AG09309 (cell line): ENCODE results near the gene MMP28.

Experiments
- DNase-seq: peaks from one replicate; pipeline ENCODE4 v3.0.0-alpha.2; 2010; ENCODE audit warnings: low read depth
- H3K4me3 ChIP-seq: 2 replicates; pipeline ENCODE4 v1.5.1; 2011; ENCODE audit warnings: mild to moderate bottlenecking, low read depth, low read length, moderate library complexity; ENCODE audit not compliant: control insufficient read depth
- TF ChIP-seq, protein P1 (sequence below): IDR thresholded peaks from 2 replicates; pipeline ENCODE4 v1.5.1; 2011; ENCODE audit warnings: mild to moderate bottlenecking, low read depth, low read length, inconsistent platforms; ENCODE audit not compliant: insufficient read depth, control insufficient read depth; ENCODE audit errors: missing control alignments

The MMP28 gene

DNA sequence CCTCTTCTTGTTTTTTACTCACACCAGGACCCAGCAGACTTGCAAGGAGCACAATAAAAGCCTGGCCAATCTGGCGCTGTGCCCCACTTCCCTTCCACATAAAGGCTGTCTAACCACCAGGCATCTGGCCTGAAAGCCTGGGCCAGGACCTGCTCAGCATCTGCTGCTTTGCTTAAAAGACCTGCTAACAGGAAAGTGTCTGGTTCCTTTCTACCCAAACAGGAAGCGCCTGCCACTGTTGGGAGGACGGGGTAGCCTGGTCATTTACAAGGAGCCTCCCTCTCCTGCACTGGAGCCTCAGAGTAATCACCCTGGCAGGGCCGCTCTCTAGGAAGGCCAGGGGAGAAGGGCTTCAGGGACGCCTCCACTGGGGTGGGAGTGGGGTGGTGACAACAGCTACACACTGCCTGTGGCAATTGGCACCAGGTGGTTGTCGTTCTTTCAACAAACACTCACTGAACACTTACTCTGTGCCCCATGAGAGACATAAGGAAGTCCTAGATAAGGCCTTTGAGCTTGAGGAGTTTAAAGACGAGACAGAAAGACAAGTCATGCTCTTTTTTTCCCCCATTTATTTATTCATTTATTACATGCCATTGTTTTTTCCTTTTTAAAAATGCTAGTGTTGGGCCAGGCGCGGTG, 6.3 kb upstream of the MMP28 start:
- TF ChIP-seq, protein P1, sequence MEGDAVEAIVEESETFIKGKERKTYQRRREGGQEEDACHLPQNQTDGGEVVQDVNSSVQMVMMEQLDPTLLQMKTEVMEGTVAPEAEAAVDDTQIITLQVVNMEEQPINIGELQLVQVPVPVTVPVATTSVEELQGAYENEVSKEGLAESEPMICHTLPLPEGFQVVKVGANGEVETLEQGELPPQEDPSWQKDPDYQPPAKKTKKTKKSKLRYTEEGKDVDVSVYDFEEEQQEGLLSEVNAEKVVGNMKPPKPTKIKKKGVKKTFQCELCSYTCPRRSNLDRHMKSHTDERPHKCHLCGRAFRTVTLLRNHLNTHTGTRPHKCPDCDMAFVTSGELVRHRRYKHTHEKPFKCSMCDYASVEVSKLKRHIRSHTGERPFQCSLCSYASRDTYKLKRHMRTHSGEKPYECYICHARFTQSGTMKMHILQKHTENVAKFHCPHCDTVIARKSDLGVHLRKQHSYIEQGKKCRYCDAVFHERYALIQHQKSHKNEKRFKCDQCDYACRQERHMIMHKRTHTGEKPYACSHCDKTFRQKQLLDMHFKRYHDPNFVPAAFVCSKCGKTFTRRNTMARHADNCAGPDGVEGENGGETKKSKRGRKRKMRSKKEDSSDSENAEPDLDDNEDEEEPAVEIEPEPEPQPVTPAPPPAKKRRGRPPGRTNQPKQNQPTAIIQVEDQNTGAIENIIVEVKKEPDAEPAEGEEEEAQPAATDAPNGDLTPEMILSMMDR: no peak
- DNase-seq: peak; percentile 68
- H3K4me3 ChIP-seq: no peak overlapping the region

DNA sequence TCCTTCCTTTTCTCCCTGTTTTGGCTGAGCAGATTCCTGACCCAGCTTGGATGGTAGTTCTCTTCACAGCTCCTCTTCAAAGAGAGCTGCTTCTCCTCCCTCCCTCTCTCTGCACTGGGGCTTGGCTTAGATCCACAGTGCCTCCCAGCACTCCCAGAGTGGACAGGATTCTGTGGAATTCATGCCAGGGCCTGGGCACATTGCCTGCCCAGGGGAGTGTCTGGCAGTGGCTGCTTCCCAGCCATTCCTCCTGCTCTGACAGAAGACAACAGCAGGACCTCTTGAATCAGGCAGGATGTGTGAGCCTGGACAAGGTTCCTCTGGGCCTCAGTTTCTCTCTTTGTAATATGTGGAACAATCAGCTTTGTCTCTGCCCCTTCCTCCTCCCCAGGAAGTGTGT, 4.5 kb upstream of the MMP28 start:
- no peak for DNase-seq
- H3K4me3 ChIP-seq: no peak overlapping the region
- TF ChIP-seq, protein P1: no peak

DNA sequence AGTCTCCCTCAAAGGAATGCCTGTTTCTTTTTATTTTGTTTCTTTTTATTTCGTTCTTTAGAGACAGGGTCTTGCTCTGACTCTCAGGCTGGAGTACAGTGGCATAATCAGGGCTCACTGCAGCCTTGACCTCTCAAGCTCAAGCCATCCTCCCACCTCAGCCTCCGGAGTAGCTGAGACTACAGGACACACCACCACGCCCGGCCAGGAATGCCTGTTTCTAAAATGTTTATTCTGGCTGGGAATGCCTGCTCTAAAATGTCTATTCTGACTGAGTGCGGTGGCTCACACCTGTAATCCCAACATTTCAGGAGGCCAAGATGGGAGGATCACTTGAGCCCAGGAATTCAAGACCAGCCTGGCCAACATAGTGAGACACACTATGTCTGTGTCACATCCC, 2.5 kb upstream of the MMP28 start:
- DNase-seq: no peak
- TF ChIP-seq, protein P1: no peak
- H3K4me3 ChIP-seq: no peak overlapping the region

DNA sequence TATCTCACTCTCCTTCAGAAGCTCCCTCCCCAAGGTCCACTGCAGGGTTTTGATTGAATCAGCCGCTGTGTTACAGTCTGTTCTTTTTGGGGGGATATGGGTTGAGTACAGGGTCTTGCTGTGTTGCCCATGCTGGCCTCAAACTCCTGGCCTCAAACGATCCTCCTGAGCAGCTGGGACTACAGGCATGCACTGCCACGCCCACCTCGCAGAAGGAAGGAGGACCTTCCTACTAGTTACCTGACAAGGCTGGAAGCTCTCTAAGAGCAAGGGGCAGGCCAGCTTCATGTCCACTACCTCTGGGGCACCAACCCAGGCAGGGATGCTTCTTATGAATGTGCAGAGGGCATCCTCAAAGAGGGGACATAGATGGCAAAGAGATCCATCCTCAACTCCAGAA, 1.9 kb upstream of the MMP28 start:
- no peak for DNase-seq
- H3K4me3 ChIP-seq: no peak overlapping the region
- TF ChIP-seq, protein P1: no peak

DNA sequence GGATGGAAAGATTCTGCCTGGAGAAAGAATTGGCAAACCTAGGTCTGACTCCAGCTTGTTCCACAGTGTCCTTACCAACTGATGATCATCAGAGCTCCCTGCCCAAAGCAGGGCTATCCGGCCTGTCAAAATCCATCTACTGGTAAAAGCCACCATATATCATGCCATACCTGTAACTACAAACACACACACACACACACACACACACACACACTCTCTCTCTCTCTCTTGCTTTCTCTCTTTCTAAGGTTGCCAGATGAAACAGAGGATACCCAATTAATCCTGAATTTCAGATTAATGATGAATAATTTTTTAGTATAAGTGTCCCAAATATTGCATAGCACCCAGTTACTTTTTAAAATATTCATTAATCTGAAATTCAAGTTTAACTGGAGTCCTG, 1.5 kb upstream of the MMP28 start:
- H3K4me3 ChIP-seq: no peak overlapping the region
- TF ChIP-seq, protein P1: no peak
- no peak for DNase-seq

GRCh38 chr17:35795871-35796265, 427 bp upstream of the MMP28 start:
- TF ChIP-seq, protein P1: no peak
- H3K4me3 ChIP-seq: peak overlapping the region; percentile 11; the same call in 1 of the 2 replicates
- no peak for DNase-seq
